Activated naive CD8-positive, alpha-beta T cell treated with anti-CD3 and anti-CD28 coated beads, Interleukin-2, amount 10 ng/mL, durations not matched to agents 7 days and 5 days (primary cell): ENCODE results near the gene POLE. TPM values are rescaled to one million over a fixed set of nuclear protein-coding genes. Genes with fewer than 3 reads are reported as not detected.

Source experiments
- ATAC-seq: fragments of 150-1000 bp; cut with Tn5 transposase; one replicate; pipeline ENCODE4 v1.10.0; 2021; ENCODE audit warnings: low read depth, moderate library complexity
- POLR2A ChIA-PET: fragments of 350-600 bp; sonication (Branson Sonifier 250); formaldehyde crosslinking; loops from one replicate; lab custom pipeline; 2021; ENCODE audit warnings: antibody characterized with exemption; lab: Charles Lee
- DNase-seq: peaks from one replicate; pipeline ENCODE4 v3.0.0; 2021
- H3K27ac Mint-ChIP-seq: one replicate; pipeline ENCODE4 v1.8.0; 2022; ENCODE audit warnings: mild to moderate bottlenecking, mixed read lengths
- H3K27me3 Mint-ChIP-seq: one replicate; pipeline ENCODE4 v1.8.0; 2022; ENCODE audit warnings: mild to moderate bottlenecking, moderate library complexity, mixed read lengths
- H3K36me3 Mint-ChIP-seq: one replicate; pipeline ENCODE4 v1.8.0; 2021; ENCODE audit warnings: mild to moderate bottlenecking, mixed read lengths
- H3K4me1 Mint-ChIP-seq: one replicate; pipeline ENCODE4 v1.8.0; 2021; ENCODE audit warnings: mixed read lengths
- H3K4me3 Mint-ChIP-seq: one replicate; pipeline ENCODE4 v1.8.0; 2022; ENCODE audit warnings: mild to moderate bottlenecking, moderate library complexity, mixed read lengths
- H3K9me3 Mint-ChIP-seq: one replicate; pipeline ENCODE4 v1.8.0; 2021; ENCODE audit warnings: mixed read lengths
- microRNA-seq: library from miRNA; unstranded; fragments of <30 nt; microRNA quantifications from one replicate; pipeline ENCODE4 v1.2.0, GENCODE V29; 2022
- total RNA-seq, 2 experiments: library from RNA; stranded (reverse); gene quantifications; one replicate each; pipeline ENCODE4 v1.2.3, GENCODE V29; 2021

The POLE gene
- total RNA-seq, 2 experiments from 2014 or later: 168 TPM

DNA sequence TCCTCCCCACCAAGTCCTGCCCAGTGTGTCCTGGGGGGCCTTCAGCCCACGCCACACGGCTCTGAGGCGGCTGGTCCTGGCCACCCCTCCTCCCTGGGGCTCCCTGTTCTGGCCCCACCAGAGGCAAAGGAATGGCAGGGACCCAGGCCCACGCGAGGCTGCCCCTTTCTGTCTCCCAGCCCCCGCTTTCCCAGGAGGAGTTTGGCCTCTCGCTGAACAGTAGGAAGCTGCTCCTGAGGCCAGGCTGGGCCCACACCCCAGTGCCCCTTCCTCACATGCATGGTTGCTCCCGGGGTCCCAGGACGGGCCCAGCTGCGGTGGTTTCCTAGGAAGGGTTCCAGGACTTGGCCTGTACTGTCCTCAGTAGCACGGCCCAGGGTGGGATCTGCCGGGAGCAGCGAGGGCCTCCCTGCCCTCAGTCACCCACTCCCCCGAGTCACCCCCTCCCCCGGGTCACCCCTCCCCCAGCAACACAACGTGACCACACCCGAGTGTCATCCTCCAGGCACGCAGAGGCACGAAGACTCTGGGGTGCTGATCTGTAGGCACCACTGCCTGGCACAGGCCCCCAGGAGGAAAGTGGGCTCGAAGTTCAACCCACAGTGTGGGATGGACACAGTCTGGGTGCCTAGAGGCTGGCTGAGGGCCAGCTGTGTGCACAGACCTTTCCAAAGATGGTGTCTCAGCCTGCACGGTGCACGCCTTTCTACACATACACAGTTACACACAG is 109.8 kb downstream of the POLE start:
- Mint-ChIP-seq H3K27me3 (no peaks in the 10 kb centered on the region), H3K4me3 (no peak overlapping the region), H3K4me1 (no peaks in the 10 kb centered on the region), H3K27ac (no peak overlapping the region), H3K36me3 (no peaks in the 10 kb centered on the region), H3K9me3 (no peaks in the 10 kb centered on the region)
- POLR2A ChIA-PET: no interaction called here
- no peak for ATAC-seq
- DNase-seq: no peak

- Mint-ChIP-seq H3K4me1 (no peaks in the 10 kb centered on the region), H3K36me3 (no peaks in the 10 kb centered on the region), H3K4me3 (no peak overlapping the region), H3K27ac (no peak overlapping the region), H3K9me3 (no peaks in the 10 kb centered on the region), H3K27me3 (no peaks in the 10 kb centered on the region)
- ATAC-seq (no peak), DNase-seq (no peak)
- POLR2A ChIA-PET: no interaction called here
These were observed 110.4 kb downstream of the POLE start for GRCh38 chr12:132576701-132577100.

DNA sequence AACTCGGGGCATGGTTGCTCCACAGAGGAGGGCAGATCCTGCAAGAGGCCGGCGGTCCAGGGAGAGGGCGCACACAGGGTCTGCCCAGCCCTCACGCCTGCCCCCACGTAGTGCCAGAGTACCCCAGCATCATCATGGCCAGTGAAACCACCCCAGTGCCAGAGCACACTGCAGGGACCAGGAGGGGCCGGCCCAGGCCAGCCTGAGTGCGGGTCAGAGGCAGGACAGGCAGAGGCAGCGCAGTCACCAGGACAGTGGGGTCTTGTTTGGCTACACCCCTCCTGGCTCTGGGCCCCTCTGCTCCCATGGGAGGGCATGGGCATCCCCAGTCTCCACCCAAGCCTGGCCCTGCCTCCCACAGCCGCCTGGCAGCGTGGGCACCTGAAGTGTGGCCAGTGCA is 111.5 kb downstream of the POLE start:
- H3K27me3 Mint-ChIP-seq: no peaks in the 10 kb centered on the region
- H3K4me3 Mint-ChIP-seq: no peak overlapping the region
- POLR2A ChIA-PET: no interaction called here
- no peaks in the 10 kb centered on the region for H3K4me1 Mint-ChIP-seq
- H3K9me3 Mint-ChIP-seq: no peaks in the 10 kb centered on the region
- ATAC-seq: no peak
- H3K27ac Mint-ChIP-seq: no peak overlapping the region
- no peaks in the 10 kb centered on the region for H3K36me3 Mint-ChIP-seq
- DNase-seq: no peak

DNA sequence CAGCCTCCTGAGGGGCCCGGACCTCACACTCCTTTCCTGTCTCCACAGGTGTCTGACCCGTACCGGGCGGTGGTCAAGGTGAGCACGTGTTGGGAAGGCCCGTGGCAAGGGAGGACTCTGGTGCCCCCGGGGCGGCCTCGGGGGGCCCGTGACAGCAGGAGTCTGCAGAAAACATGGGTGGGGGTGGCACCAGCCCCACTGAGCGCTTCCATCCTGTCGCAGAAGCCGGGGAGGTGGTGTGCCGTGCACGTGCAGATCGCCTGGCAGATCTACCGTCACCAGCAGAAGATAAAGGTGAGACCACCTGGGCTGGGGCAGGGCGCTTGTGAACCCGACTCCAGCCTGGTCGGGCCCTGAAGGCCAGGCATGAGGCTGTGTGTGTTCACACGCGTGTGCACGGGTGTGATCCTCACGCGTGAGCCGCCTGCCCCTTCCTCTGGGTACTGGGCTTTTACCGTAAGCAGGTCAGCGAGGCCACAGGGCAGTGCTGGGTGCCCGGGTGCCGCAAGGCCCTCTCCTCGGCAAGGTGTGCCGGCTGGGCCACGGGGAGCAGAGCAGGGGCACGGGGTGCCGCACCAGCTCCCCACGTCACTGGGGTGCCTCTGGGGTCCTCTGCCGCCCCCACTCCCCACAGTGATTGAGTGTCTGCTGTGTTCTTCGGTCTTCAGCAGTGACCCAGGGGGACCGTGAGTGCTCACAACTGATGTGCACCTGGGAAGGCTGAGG is 112.7 kb downstream of the POLE start:
- POLR2A ChIA-PET: no interaction called here
- Mint-ChIP-seq H3K4me3 (no peak overlapping the region), H3K27ac (no peak overlapping the region), H3K36me3 (no peaks in the 10 kb centered on the region), H3K9me3 (no peaks in the 10 kb centered on the region), H3K4me1 (no peaks in the 10 kb centered on the region), H3K27me3 (no peaks in the 10 kb centered on the region)
- no peak for ATAC-seq
- no peak for DNase-seq

Small RNAs within 50 kb of the gene (microRNA-seq; reads per million reads assigned to microRNA genes)
- not detected for gene MIR6763

Other genes with a start within 250 kb of the POLE start
- 10 to 100 TPM; 67.1 to 67.2 TPM for gene FBRSL1, start 197.2 kb downstream of the POLE start, total RNA-seq
- not detected for gene LRCOL1, start 76.8 kb downstream of the POLE start, total RNA-seq
- gene P2RX2, start 68.6 kb downstream of the POLE start, total RNA-seq: not detected
- gene PXMP2, start 245 bp upstream of the POLE start, total RNA-seq: 10 to 100 TPM; 26.6 to 29.2 TPM
- gene PGAM5, start 23.5 kb upstream of the POLE start, total RNA-seq: 10 to 100 TPM; 34.3 to 41.8 TPM
- 10 to 100 TPM; 90.3 to 92.9 TPM for gene ANKLE2, start 74.5 kb upstream of the POLE start, total RNA-seq
- gene GOLGA3, start 141.5 kb upstream of the POLE start, total RNA-seq: 10 to 100 TPM; 63.8 to 64.7 TPM
- gene CHFR, start 200.3 kb upstream of the POLE start, total RNA-seq: 10 to 100 TPM; 93.6 to 96.1 TPM